Right lobe of liver (tissue), 4 donors: ENCODE results near the gene BCKDHB.

Experiments used
- POLR2A ChIP-seq: fragments of 450-650 bp; IDR thresholded peaks from one replicate; pipeline ENCODE4 v1.6.1; 2017; ENCODE audit warnings: antibody characterized with exemption, mild to moderate bottlenecking
- TF ChIP-seq, protein P1 (sequence below), 4 donors: fragments of 200-600 bp in 3 of 4; fragments of 450-650 bp in 1 of 4; IDR thresholded peaks; one replicate each; pipeline versions ENCODE4 v1.5.1 to v1.8.0; 2016 to 2022; ENCODE audit warnings: antibody characterized with exemption in 4 of 4, mild to moderate bottlenecking in 2 of 4
- donor health status: DM: no; HTN: no; CAD: no.
- donor health status: DM: no; HTN: no; CAD: no.
- donor health status: DM: no; HTN: yes; CAD: no.

DNA sequence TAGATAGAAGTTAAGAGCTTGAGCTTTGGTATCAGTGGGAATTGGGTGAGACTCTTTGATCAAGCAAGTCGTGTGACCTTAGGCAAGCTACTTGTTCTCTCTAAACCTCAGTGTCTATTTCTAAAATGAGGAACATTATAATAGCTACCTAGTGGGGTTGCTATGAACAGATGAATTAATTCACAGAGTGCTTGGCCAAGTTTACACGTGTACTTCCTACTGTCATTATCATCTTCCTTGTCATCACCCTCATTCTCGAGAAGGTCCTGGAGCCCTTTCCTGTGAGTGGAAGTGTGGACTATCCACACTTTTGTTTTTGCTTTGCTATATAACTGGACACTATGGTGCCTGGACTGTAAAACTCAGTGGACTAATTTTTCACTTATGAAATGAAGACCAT is 64.0 kb downstream of the BCKDHB start:
- TF ChIP-seq POLR2A = no peak
- TF ChIP-seq, protein P1, sequence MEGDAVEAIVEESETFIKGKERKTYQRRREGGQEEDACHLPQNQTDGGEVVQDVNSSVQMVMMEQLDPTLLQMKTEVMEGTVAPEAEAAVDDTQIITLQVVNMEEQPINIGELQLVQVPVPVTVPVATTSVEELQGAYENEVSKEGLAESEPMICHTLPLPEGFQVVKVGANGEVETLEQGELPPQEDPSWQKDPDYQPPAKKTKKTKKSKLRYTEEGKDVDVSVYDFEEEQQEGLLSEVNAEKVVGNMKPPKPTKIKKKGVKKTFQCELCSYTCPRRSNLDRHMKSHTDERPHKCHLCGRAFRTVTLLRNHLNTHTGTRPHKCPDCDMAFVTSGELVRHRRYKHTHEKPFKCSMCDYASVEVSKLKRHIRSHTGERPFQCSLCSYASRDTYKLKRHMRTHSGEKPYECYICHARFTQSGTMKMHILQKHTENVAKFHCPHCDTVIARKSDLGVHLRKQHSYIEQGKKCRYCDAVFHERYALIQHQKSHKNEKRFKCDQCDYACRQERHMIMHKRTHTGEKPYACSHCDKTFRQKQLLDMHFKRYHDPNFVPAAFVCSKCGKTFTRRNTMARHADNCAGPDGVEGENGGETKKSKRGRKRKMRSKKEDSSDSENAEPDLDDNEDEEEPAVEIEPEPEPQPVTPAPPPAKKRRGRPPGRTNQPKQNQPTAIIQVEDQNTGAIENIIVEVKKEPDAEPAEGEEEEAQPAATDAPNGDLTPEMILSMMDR (IDR thresholded peaks at IDR 0.05) = no peak
